Activated naive CD8-positive, alpha-beta T cell treated with anti-CD3 and anti-CD28 coated beads, Interleukin-2, amount 10 ng/mL, durations not matched to agents 7 days and 5 days (primary cell): Measurements from ENCODE around the gene ULK4. TPM values are rescaled to one million over a fixed set of nuclear protein-coding genes. Genes with fewer than 3 reads are reported as not detected.
A peak's percentile ranks its signal among the peaks of the same experiment; 100 is the strongest.

Experiments
- ATAC-seq: fragments of 150-1000 bp; cut with Tn5 transposase; one replicate; pipeline ENCODE4 v1.10.0; 2021; ENCODE audit warnings: low read depth, moderate library complexity
- POLR2A ChIA-PET: fragments of 350-600 bp; sonication (Branson Sonifier 250); formaldehyde crosslinking; loops from one replicate; lab custom pipeline; 2021; ENCODE audit warnings: antibody characterized with exemption; lab: Charles Lee
- DNase-seq: peaks from one replicate; pipeline ENCODE4 v3.0.0; 2021
- H3K27ac Mint-ChIP-seq: one replicate; pipeline ENCODE4 v1.8.0; 2022; ENCODE audit warnings: mild to moderate bottlenecking, mixed read lengths
- H3K27me3 Mint-ChIP-seq: one replicate; pipeline ENCODE4 v1.8.0; 2022; ENCODE audit warnings: mild to moderate bottlenecking, moderate library complexity, mixed read lengths
- H3K36me3 Mint-ChIP-seq: one replicate; pipeline ENCODE4 v1.8.0; 2021; ENCODE audit warnings: mild to moderate bottlenecking, mixed read lengths
- H3K4me1 Mint-ChIP-seq: one replicate; pipeline ENCODE4 v1.8.0; 2021; ENCODE audit warnings: mixed read lengths
- H3K4me3 Mint-ChIP-seq: one replicate; pipeline ENCODE4 v1.8.0; 2022; ENCODE audit warnings: mild to moderate bottlenecking, moderate library complexity, mixed read lengths
- H3K9me3 Mint-ChIP-seq: one replicate; pipeline ENCODE4 v1.8.0; 2021; ENCODE audit warnings: mixed read lengths
- total RNA-seq, 2 experiments: library from RNA; stranded (reverse); gene quantifications; one replicate each; pipeline ENCODE4 v1.2.3, GENCODE V29; 2021

Gene ULK4
- total RNA-seq, 2 experiments from 2014 or later, result 18.6 to 19.0 TPM

GRCh38 chr3:41209646-41210045, 752.3 kb downstream of the ULK4 start:
- Mint-ChIP-seq H3K36me3 (peaks cover 25% of the 10 kb centered on the region), H3K4me3 (no peak overlapping the region), H3K27me3 (no peaks in the 10 kb centered on the region), H3K27ac (no peak overlapping the region), H3K4me1 (peaks cover 29% of the 10 kb centered on the region), H3K9me3 (peaks cover 4% of the 10 kb centered on the region)
- no peak for ATAC-seq
- no peak for DNase-seq
- POLR2A ChIA-PET, result interaction anchor here (3.8 kb wide), 1 partner anchor 11 kb away, joined by 20 read pairs; the partner anchor contains the start of gene CTNNB1

- DNase-seq (no peak), ATAC-seq (no peak)
- Mint-ChIP-seq H3K9me3 (peaks cover 4% of the 10 kb centered on the region), H3K27me3 (no peaks in the 10 kb centered on the region), H3K4me3 (no peak overlapping the region), H3K27ac (no peak overlapping the region), H3K36me3 (peaks cover 25% of the 10 kb centered on the region), H3K4me1 (peaks cover 34% of the 10 kb centered on the region)
- POLR2A ChIA-PET, result interaction anchor here (3.8 kb wide), 1 partner anchor 10 kb away, joined by 20 read pairs; the partner anchor contains the start of gene CTNNB1
Observed at GRCh38 chr3:41208507-41209220, 753.2 kb downstream of the ULK4 start.

- no peak for DNase-seq
- Mint-ChIP-seq H3K4me3 (no peak overlapping the region), H3K27me3 (no peaks in the 10 kb centered on the region), H3K9me3 (peaks cover 4% of the 10 kb centered on the region), H3K4me1 (peaks cover 30% of the 10 kb centered on the region), H3K36me3 (peaks cover 25% of the 10 kb centered on the region), H3K27ac (no peak overlapping the region)
- no peak for ATAC-seq
- POLR2A ChIA-PET, result interaction anchor here (3.8 kb wide), 1 partner anchor 8 kb away, joined by 20 read pairs; the partner anchor contains the start of gene CTNNB1
Observed at GRCh38 chr3:41207355-41207754, 754.5 kb downstream of the ULK4 start.

- Mint-ChIP-seq H3K4me3 (no peak overlapping the region), H3K27me3 (no peaks in the 10 kb centered on the region), H3K9me3 (peaks cover 4% of the 10 kb centered on the region), H3K36me3 (peaks cover 17% of the 10 kb centered on the region), H3K4me1 (peaks cover 37% of the 10 kb centered on the region), H3K27ac (no peak overlapping the region)
- DNase-seq (no peak), ATAC-seq (no peak)
- POLR2A ChIA-PET, result no interaction called here
Observed at GRCh38 chr3:41205591-41205990, 756.3 kb downstream of the ULK4 start.

- Mint-ChIP-seq H3K9me3 (peaks cover 3% of the 10 kb centered on the region), H3K4me1 (peaks cover 37% of the 10 kb centered on the region), H3K4me3 (no peak overlapping the region), H3K27ac (no peak overlapping the region), H3K27me3 (no peaks in the 10 kb centered on the region), H3K36me3 (peaks cover 15% of the 10 kb centered on the region)
- DNase-seq (no peak), ATAC-seq (no peak)
- POLR2A ChIA-PET, result no interaction called here
Observed at GRCh38 chr3:41204369-41204768, 757.5 kb downstream of the ULK4 start.

- no peak for ATAC-seq
- H3K4me1 Mint-ChIP-seq, result peaks cover 33% of the 10 kb centered on the region
- no peak for DNase-seq
- no peak overlapping the region for H3K27ac Mint-ChIP-seq
- H3K27me3 Mint-ChIP-seq, result no peaks in the 10 kb centered on the region
- peaks cover 6% of the 10 kb centered on the region for H3K36me3 Mint-ChIP-seq
- POLR2A ChIA-PET, result interaction anchor here (0.7 kb wide), 1 partner anchor 234 kb away, joined by 4 read pairs; no protein-coding TSS in a partner anchor
- H3K9me3 Mint-ChIP-seq, result no peaks in the 10 kb centered on the region
- H3K4me3 Mint-ChIP-seq, result no peak overlapping the region
Observed at GRCh38 chr3:41202834-41203345, 759.0 kb downstream of the ULK4 start.

- Mint-ChIP-seq H3K4me3 (peak overlapping the region; percentile 65), H3K27ac (no peak overlapping the region), H3K36me3 (peaks cover 4% of the 10 kb centered on the region), H3K9me3 (no peaks in the 10 kb centered on the region), H3K4me1 (peaks cover 28% of the 10 kb centered on the region), H3K27me3 (peaks cover 3% of the 10 kb centered on the region)
- POLR2A ChIA-PET, result interaction anchor here (0.7 kb wide), 1 partner anchor 234 kb away, joined by 4 read pairs; no protein-coding TSS in a partner anchor
- no peak for ATAC-seq
- no peak for DNase-seq
Observed at GRCh38 chr3:41202075-41202833, 759.6 kb downstream of the ULK4 start.

GRCh38 chr3:41200669-41201021, 761.3 kb downstream of the ULK4 start:
- Mint-ChIP-seq H3K27ac (peak overlapping the region; percentile 92), H3K36me3 (peaks cover 3% of the 10 kb centered on the region), H3K27me3 (peaks cover 16% of the 10 kb centered on the region), H3K4me1 (peaks cover 24% of the 10 kb centered on the region), H3K9me3 (no peaks in the 10 kb centered on the region), H3K4me3 (peak overlapping the region; percentile 94)
- ATAC-seq (no peak), DNase-seq (peak; percentile 27)
- POLR2A ChIA-PET, result interaction anchor here (1.5 to 2.9 kb wide), 3 partner anchors 33 to 891 kb away, joined by 4 to 24 read pairs (median 5); partner anchors contain the start of gene EIF1B

- H3K4me1 Mint-ChIP-seq, result peaks cover 24% of the 10 kb centered on the region
- ATAC-seq (peak; percentile 4), DNase-seq (no peak)
- H3K4me3 Mint-ChIP-seq, result peak overlapping the region; percentile 94
- POLR2A ChIA-PET, result interaction anchor here (0.8 to 2.9 kb wide), 21 partner anchors 9 to 1401 kb away, joined by 3 to 24 read pairs (median 5); partner anchors contain the start of genes EIF1B, NKTR, RPL14 and ZNF621
- no peaks in the 10 kb centered on the region for H3K9me3 Mint-ChIP-seq
- H3K27me3 Mint-ChIP-seq, result peaks cover 21% of the 10 kb centered on the region
- peaks cover 3% of the 10 kb centered on the region for H3K36me3 Mint-ChIP-seq
- H3K27ac Mint-ChIP-seq, result peak overlapping the region; percentile 92
Observed at GRCh38 chr3:41199866-41200668, 761.8 kb downstream of the ULK4 start.

- H3K27me3 Mint-ChIP-seq, result peaks cover 26% of the 10 kb centered on the region
- DNase-seq (peak; percentile 93), ATAC-seq (peak; percentile 84)
- H3K4me3 Mint-ChIP-seq, result peak within 1 kb of the TSS; percentile 95
- H3K9me3 Mint-ChIP-seq, result no peaks in the 10 kb centered on the region
- H3K36me3 Mint-ChIP-seq, result peaks cover 3% of the 10 kb centered on the region
- POLR2A ChIA-PET, result interaction anchor here (0.6 to 2.9 kb wide), 26 partner anchors 9 to 1401 kb away, joined by 3 to 24 read pairs (median 4); partner anchors contain the start of genes EIF1B, NKTR, RPL14 and SS18L2
- H3K4me1 Mint-ChIP-seq, result peaks cover 19% of the 10 kb centered on the region
- peak within 1 kb of the TSS; percentile 97 for H3K27ac Mint-ChIP-seq
Observed at GRCh38 chr3:41198950-41199865, 762.7 kb downstream of the ULK4 start, which contains the start of gene CTNNB1. Gene CTNNB1 (plus strand): TSS chr3:41199505. CDS start chr3:41224069, 24,564 bp downstream.

- H3K27ac Mint-ChIP-seq, result peak overlapping the region; percentile 73
- peak overlapping the region; percentile 82 for H3K4me3 Mint-ChIP-seq
- DNase-seq, result no peak
- peaks cover 15% of the 10 kb centered on the region for H3K4me1 Mint-ChIP-seq
- no peaks in the 10 kb centered on the region for H3K9me3 Mint-ChIP-seq
- H3K36me3 Mint-ChIP-seq, result peaks cover 3% of the 10 kb centered on the region
- POLR2A ChIA-PET, result interaction anchor here (0.9 to 2.9 kb wide), 12 partner anchors 8 to 1392 kb away, joined by 3 to 24 read pairs (median 7); partner anchors contain the start of genes SS18L2 and ZNF621
- H3K27me3 Mint-ChIP-seq, result peaks cover 28% of the 10 kb centered on the region
- ATAC-seq, result no peak
Observed at GRCh38 chr3:41198526-41198925, 763.4 kb downstream of the ULK4 start.
